Measurements from ENCODE around the gene NRCAM. TPM values are rescaled to one million over a fixed set of nuclear protein-coding genes. Genes with fewer than 3 reads are reported as not detected.

The NRCAM gene
- total and polyA plus RNA-seq, 2 donors (not counting 1 experiment from before 2014, with no cell fraction given) = 0.75 to 4.6 TPM

GRCh38 chr7:108097703-108098102, 358.5 kb downstream of the NRCAM start:
- no peak for TF ChIP-seq EZH2 (IDR thresholded peaks at IDR 0.05; ENCODE audit: borderline replicate concordance, insufficient read depth, low read depth, low read length, poor library complexity, severe bottlenecking)
- no peak for TF ChIP-seq CTCF (IDR thresholded peaks at IDR 0.05)
- Histone ChIP-seq H3K36me3 (replicated peaks in 1 of 2; ENCODE audit: control extremely low read depth in 1 of 2, control insufficient read depth in 1 of 2, extremely low read depth in 1 of 2, insufficient read depth in 2 of 2, low read length in 1 of 2) (no peaks in the 10 kb centered on the region), H3K9me3 (ENCODE audit: control extremely low read depth in 1 of 3, control insufficient read depth in 2 of 3, insufficient read depth in 1 of 3, low read length in 2 of 3) (no peaks in the 10 kb centered on the region), H3K9ac (ENCODE audit: low read length) (no peak overlapping the region), H3K79me2 (ENCODE audit: control insufficient read depth, insufficient read depth, low read length) (no peaks in the 10 kb centered on the region), H2AFZ (ENCODE audit: insufficient read depth, low read depth, low read length, poor library complexity, severe bottlenecking) (no peak overlapping the region), H3K27me3 (replicated peaks in 1 of 4; ENCODE audit: control extremely low read depth in 1 of 4, control insufficient read depth in 3 of 4, insufficient read depth in 4 of 4, low read length in 3 of 4) (no peaks in the 10 kb centered on the region), H3K27ac (ENCODE audit: low read length in 2 of 2) (no peak overlapping the region), H3K4me2 (replicated peaks; ENCODE audit: low read depth, low read length, poor library complexity, severe bottlenecking) (no peak overlapping the region), H3K4me1 (ENCODE audit: control insufficient read depth in 2 of 2, insufficient read depth in 2 of 2, low read length in 2 of 2) (peaks cover 0 to 8% of the 10 kb centered on the region in 2 donors), H3K4me3 (ENCODE audit: control extremely low read depth in 1 of 5, extremely low read depth in 1 of 5, insufficient read depth in 1 of 5, low read depth in 2 of 5, low read length in 4 of 5) (no peak overlapping the region), H4K20me1 (ENCODE audit: control insufficient read depth, insufficient read depth, low read length, poor library complexity, severe bottlenecking) (no peaks in the 10 kb centered on the region)
- DNase-seq (no peak), ATAC-seq (ENCODE audit: low read depth) (no peak)
- peaks cover 37% of the 10 kb centered on the region for H3K27me3 Mint-ChIP-seq
- ChIA-PET CTCF (no interaction called here), POLR2A (no interaction called here)
- no peak overlapping the region for H3K4me3 Mint-ChIP-seq
- intact Hi-C loops (cut with micrococcal nuclease) = no loop called here
- H3K4me1 Mint-ChIP-seq = peaks cover 8% of the 10 kb centered on the region
- no peaks in the 10 kb centered on the region for H3K9me3 Mint-ChIP-seq (ENCODE audit: insufficient read depth)
- H3K27ac Mint-ChIP-seq = no peak overlapping the region
- 82% methylated on average over 4 of the region's 7 CpGs for WGBS (ENCODE audit: insufficient coverage)

Other genes with a start within 250 kb of the NRCAM start
- gene PNPLA8, start 69.7 kb upstream of the NRCAM start, total RNA-seq = 56.3 and 57.3 TPM in 2 replicates
- gene PNPLA8, start 69.7 kb upstream of the NRCAM start, polyA plus RNA-seq = 12.3 and 33.7 TPM in 2 replicates
- 48.8 and 49.0 TPM in 2 replicates for gene THAP5, start 113.3 kb upstream of the NRCAM start, total RNA-seq
- 7.6 and 9.3 TPM in 2 replicates for gene THAP5, start 113.3 kb upstream of the NRCAM start, polyA plus RNA-seq
- gene DNAJB9, start 113.4 kb upstream of the NRCAM start, total RNA-seq = 19.5 and 21.1 TPM in 2 replicates
- 23.1 and 34.6 TPM in 2 replicates for gene DNAJB9, start 113.4 kb upstream of the NRCAM start, polyA plus RNA-seq

All from B cell (primary cell).